ENCODE measurements around the gene TRIM71.

DNA sequence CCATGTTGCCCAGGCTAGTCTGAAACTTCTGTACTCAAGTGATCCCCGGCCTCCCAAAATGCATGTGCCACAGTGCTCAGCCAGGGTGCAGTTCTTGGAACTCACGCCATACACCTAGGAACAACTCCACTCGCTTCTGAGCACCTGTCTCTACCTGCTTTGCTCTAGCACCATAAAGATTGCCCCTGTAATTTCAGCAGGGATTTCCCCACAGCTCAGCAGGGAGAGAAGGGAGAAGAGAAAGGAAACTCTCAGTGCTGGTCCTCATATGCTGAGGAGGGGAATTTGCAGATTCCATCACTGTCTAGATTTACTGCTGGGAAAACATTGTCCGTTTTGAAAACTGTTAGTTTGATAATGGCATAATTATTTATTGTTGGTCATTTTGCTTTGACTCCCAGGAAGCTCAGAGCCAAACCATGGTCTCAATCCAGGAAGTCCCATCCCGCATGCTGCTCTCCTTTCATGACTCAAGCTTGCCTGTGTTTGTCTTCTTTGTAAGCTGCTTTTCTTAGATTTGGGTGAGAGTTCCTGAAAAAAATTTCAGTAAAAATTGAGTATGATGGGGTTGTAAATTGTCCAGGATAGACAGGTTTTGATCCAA lies 24.2 kb downstream of the TRIM71 start:
- TF ChIP-seq, protein P1, sequence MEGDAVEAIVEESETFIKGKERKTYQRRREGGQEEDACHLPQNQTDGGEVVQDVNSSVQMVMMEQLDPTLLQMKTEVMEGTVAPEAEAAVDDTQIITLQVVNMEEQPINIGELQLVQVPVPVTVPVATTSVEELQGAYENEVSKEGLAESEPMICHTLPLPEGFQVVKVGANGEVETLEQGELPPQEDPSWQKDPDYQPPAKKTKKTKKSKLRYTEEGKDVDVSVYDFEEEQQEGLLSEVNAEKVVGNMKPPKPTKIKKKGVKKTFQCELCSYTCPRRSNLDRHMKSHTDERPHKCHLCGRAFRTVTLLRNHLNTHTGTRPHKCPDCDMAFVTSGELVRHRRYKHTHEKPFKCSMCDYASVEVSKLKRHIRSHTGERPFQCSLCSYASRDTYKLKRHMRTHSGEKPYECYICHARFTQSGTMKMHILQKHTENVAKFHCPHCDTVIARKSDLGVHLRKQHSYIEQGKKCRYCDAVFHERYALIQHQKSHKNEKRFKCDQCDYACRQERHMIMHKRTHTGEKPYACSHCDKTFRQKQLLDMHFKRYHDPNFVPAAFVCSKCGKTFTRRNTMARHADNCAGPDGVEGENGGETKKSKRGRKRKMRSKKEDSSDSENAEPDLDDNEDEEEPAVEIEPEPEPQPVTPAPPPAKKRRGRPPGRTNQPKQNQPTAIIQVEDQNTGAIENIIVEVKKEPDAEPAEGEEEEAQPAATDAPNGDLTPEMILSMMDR (IDR thresholded peaks at IDR 0.05; ENCODE audit: poor library complexity): no peak
- TF ChIP-seq EZH2 (IDR thresholded peaks at IDR 0.05; ENCODE audit: borderline replicate concordance): no peak
